SHP77 (cell line): Measurements from ENCODE around the gene ZMAT2.
"Not testable (repeated sequence)": the region's sequence is repeated elsewhere in the genome, so short reads cannot be mapped to it uniquely, and the experiment has no call there.

ENCODE experiments used
- DNase-seq, 2 experiments: peaks; one replicate each; lab custom pipeline; 2025; lab: John Stamatoyannopoulos, UW

Gene ZMAT2

GRCh38 chr5:140700177-140701144, at the start of gene ZMAT2:
Gene ZMAT2 (plus strand): TSS chr5:140700447. CDS start chr5:140700461, 14 bp downstream.
- DNase-seq = peak; percentile 96

GRCh38 chr5:140658870-140659269, 41.4 kb upstream of the ZMAT2 start:
- DNase-seq = no peak

DNA sequence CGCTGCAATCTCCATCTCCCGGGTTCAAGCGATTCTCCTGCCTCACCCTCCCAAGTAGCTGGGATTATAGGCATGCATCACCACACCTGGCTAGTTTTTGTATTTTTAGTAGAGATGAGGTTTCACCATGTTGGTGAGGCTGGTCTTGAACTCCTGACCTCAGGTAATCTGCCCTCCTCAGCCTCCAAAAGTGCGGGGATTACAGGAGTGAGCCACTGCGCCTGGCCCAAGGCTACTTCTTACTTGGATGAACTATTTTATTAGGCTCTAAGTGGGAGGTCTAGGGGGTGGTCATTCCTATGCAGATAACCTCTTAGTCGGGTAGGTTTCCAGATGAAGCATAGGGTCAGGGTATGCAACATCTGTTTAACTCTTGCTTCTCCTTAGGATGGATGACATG, 39.9 kb upstream of the ZMAT2 start:
- not testable (repeated sequence) for DNase-seq

DNA sequence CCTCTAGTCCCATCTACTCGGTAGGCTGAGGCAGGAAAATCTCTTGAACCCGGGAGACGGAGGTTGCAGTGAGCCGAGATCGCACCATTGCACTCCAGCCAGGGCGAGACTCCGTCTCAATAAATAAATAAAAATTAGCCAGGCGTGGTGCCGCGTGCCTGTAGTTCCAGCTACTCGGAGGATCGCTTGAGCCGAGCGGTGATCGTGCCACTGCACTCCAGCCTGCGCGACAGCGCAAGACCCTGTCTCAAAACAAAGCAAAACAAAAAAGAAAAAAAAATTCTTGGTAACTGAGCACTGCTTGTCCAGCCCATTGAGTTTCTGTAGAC, 36.3 kb upstream of the ZMAT2 start:
- DNase-seq = no peak

GRCh38 chr5:140664359-140665119, 35.7 kb upstream of the ZMAT2 start, which contains the start of gene WDR55:
Gene WDR55 (plus strand): TSS chr5:140664904. CDS start chr5:140664913, 9 bp downstream.
- DNase-seq = peak; percentile 92 to 95

DNA sequence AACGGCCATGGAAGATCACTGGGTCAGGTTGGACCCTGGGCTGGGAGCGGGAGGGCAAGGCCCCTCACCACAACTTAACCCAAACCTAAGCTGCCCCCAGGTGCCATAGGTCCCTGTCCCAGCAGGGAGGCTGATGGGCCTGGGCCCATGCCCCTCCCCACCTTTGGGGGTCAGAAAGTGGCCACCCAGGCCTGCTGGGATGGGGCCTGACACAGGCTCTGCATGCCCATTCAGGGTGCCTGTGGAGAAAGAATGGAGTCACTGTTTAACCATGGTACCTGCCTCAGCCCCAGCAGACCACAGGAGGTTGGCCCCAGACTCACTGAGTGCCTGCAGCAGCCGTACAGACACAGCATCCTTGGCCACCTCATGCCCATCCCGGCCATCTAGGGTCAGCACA, 29.2 kb upstream of the ZMAT2 start:
- DNase-seq = not testable (repeated sequence)

- no peak for DNase-seq
Measured at GRCh38 chr5:140671472-140672125, 28.6 kb upstream of the ZMAT2 start.

DNA sequence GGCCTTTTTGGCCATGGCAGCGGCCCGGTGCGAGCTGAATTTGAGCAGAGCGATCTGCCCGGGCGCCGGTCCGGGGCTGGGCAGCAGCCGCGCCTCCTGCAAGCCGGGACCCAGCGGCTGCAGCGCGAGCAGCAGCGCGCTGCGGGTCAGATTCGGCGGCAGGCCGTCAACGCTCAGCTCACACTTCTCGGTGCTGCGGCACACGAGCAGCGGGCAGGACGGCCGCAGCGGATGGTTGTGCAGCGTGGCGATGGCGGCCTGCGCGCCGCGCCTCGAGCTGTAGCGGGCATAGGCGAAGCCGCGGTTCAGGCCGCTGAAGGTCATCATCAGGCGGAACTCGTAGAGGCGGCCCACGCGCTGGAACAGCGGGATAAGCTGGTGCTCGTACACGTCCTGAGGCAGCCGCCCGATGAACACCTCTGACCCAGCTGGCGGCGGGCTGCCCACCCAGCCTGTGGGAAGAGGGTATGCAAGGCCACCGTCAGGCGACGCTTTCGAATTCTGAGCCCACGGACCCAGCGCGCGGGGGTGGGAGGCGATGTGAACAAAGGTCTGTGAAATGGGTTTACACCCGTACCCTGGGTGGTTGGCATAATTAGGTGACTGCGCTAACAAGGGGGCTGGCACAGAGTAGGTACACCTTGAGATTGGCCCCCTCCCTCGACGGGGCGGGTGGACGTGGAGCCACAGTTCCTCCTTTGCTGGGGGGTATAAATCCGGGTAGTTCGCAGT, 27.6 kb upstream of the ZMAT2 start:
- DNase-seq = peak; percentile 17 to 33

GRCh38 chr5:140673187-140673976, 26.9 kb upstream of the ZMAT2 start, which contains the start of gene DND1:
Gene DND1 (minus strand): TSS chr5:140673576. CDS start chr5:140673542, 34 bp downstream.
- DNase-seq = no peak

DNA sequence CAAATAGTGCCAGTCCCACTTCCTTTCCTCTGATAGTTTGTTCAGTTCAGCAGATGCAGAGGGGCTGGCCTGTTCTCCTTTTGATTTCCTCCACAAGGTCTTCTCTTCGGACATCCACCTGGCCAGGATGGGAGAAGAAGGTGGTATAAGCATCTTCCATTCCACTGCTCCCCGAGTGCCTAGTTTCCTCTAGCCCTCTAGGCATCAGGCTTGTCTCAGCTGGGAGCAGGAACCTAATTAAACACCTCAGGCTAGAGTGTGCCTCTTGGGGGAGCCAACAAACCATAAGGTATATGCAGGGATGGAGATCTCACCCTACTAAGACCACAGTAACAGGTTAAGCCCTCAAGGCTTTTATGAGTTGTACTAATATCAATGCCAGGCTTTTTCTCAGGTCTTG, 26.0 kb upstream of the ZMAT2 start:
- DNase-seq = no peak

DNA sequence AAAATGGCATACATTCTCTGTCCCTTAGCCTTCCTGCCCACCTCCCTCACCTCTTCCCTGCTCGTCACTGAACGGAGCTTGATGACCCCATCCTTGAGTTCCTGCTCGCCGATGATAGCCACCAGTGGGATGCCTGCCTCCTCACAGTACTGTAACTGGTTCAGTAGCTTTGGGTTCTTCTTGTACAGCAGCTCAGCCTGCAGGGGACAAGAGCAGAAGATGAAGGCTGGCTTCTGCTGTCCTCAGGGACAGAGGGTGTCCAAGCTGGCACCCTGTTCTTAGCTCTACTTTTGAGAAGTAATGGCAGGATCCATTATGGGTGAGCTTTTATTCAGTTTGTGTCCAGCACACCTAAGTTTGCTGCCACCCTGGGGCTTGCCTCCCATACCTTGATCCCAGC, 25.6 kb upstream of the ZMAT2 start:
- DNase-seq = no peak

DNA sequence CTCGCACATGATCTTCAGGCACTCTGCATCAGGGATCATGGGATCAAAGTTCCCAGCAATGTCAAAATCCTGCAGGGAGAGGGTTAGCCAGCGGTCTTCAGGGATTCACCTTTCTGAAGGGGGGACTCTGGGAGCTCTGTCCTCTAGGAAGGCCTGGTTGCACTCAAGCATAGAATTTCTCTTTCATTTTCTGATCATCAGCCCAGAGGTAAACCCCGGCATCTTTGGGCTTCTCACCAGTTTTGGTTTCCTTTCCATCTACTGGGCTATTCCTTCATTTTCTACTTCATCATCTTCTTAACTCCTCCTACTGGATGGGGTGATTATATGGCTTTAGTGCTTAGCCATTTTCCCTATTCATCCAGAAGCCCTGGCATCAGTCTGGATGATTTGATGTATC, 22.3 kb upstream of the ZMAT2 start:
- no peak for DNase-seq

- no peak for DNase-seq
Measured at GRCh38 chr5:140678993-140679392, 21.3 kb upstream of the ZMAT2 start.

DNA sequence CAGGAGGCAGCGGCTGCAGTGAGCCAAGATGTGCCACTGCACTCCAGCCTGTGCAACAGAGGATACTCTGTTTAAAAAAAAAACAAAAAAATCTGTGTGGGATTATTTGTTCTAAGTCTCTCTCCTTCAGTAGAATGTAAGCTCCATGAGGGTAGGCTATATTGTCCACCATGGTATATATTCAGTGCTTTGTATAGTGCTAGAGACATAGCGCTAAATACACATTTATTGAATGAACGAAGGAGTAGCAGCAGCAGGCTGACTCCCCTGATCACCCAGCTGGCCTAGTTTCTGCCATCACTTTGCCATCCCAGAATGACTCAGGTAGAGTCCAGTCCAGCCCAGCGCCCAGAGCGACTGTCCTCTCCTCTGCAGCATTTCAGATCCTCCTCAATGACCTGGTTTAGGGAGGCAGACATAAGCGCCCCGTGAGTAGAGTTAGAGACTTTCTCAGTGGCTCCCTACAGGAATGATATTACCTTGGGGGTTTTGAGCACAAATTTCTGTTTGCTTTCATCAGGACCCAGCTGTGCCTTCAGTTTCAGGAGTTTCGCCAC, 9.8 kb upstream of the ZMAT2 start:
- DNase-seq = no peak

DNA sequence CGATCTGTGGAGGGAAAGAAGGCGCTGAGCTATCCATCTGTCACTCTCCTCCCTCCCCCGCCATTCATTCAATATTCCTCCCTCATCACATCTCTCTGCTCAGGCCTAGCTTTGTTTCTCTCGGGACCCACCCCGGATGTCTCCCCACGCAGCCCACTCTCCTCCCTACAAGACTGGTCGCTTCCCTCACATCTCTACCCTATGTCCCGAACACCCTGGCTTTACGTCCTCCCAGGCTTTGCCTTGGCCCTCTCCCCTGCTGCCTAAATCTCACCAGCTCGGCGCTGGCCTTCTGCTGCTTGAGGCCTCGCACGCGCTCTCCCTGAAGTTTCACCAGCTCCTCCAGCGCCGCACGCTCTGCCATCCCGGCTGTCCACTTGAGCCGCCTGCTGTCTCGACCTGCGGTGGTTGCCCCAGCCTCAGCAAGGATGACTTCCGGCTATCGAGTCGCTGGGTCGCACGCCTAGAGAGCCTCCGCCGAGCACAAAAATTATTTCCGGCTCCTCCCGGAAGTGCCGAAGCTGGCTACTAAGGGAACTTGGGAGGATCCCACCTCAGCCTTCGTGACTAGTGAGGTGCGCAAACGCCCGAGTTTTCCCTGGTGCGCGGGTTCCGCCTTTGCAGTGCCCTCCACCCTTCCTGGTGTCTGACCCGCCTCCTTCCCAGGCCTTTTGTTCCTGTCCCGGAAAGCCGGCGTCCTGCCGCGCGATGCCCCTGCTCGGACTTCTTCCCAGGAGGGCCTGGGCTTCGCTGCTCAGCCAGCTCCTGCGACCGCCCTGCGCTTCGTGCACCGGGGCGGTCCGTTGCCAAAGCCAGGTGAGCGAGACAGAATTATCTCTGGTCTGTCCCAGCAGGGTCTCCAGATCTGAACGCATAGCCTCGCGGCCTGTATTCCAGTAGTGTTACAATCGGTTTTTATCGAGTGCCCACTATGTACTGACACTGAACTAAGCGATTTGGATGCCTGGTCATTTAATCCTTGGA, 9.0 kb upstream of the ZMAT2 start, which contains the start of the genes HARS1 and HARS2:
Gene HARS1, minus strand, starts transcription at position 430 of the 984 bp plus-strand sequence. Its CDS starts 66 bp downstream, at position 364.
Gene HARS2, plus strand, starts transcription at position 515 of the 984 bp plus-strand sequence. Its CDS starts 194 bp downstream, at position 709.
- DNase-seq = peak; percentile 94 to 95

- DNase-seq = no peak
Measured at GRCh38 chr5:140694276-140694675, 6.0 kb upstream of the ZMAT2 start.

GRCh38 chr5:140696891-140697492, 3.3 kb upstream of the ZMAT2 start:
- DNase-seq = no peak

DNA sequence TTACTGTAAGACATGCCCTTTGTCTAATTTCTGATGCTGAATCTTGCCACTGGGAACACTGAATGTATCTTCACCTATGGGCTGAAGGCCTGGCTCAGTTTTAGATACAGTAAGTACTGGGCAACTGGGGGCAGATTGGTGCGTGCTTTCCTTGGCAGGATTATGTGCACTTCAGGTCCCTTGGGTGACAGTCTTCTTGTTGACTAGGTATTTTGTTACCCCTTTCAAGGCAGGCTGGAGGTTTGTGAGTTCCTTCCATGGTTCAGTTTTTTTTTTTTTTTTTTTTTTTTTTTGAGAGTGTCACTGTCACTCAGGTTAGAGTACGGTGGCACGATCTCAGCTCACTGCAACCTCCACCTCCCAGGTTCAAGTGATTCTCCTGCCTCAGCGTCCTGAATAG, 7.6 kb downstream of the ZMAT2 start:
- DNase-seq = no peak
